D721Med (cell line): ENCODE data around the gene DNASE2.

Experiments
- DNase-seq: peaks from one replicate; pipeline ENCODE4 v3.0.0; 2011; ENCODE audit warnings: low spot score; ENCODE audit not compliant: insufficient read length
- FAIRE-seq: peaks from 2 replicates; lab custom pipeline; 2011; peaks lifted over from hg19 to GRCh38; lab: Jason Lieb, UNC
- CTCF ChIP-seq: IDR thresholded peaks from 2 replicates; pipeline ENCODE4 v1.5.1; 2012; ENCODE audit warnings: mild to moderate bottlenecking, control low read depth; ENCODE audit not compliant: insufficient read depth; ENCODE audit errors: missing control alignments

The DNASE2 gene

GRCh38 chr19:12875086-12875485, 6.2 kb downstream of the DNASE2 start:
- DNase-seq (no peak), FAIRE-seq (no peak)
- no peak for TF ChIP-seq CTCF

- DNase-seq = no peak
- FAIRE-seq = no peak
- TF ChIP-seq CTCF = no peak
Observed at GRCh38 chr19:12873891-12874745, 7.1 kb downstream of the DNASE2 start.

- FAIRE-seq = no peak
- DNase-seq = no peak
- no peak for TF ChIP-seq CTCF
Observed at GRCh38 chr19:12872941-12873890, 8.0 kb downstream of the DNASE2 start.

- no peak for TF ChIP-seq CTCF
- DNase-seq (no peak), FAIRE-seq (no peak)
Observed at GRCh38 chr19:12872255-12872654, 9.0 kb downstream of the DNASE2 start.

- DNase-seq = no peak
- no peak for TF ChIP-seq CTCF
- FAIRE-seq = no peak
Observed at GRCh38 chr19:12871681-12872080, 9.6 kb downstream of the DNASE2 start.

- no peak for FAIRE-seq
- no peak for TF ChIP-seq CTCF
- peak; percentile 18 for DNase-seq
Observed at GRCh38 chr19:12868540-12869112, 12.6 kb downstream of the DNASE2 start.
